HG02798 (cell line): ENCODE results near the gene RIPK4.
"Not testable (repeated sequence)": the region's sequence is repeated elsewhere in the genome, so short reads cannot be mapped to it uniquely, and the experiment has no call there.

Experiments used
- ATAC-seq: cut with Tn5 transposase; IDR thresholded peaks from one replicate; pipeline ENCODE4 v1.9.1; 2021; ENCODE audit warnings: mild to moderate bottlenecking; ENCODE audit not compliant: unreplicated experiment, poor library complexity

RIPK4 gene

GRCh38 chr21:41720250-41720649 lies 46.6 kb downstream of the RIPK4 start:
- ATAC-seq = no peak

- no peak for ATAC-seq
Observed at GRCh38 chr21:41719691-41720090, 47.2 kb downstream of the RIPK4 start.

- ATAC-seq = no peak
Observed at GRCh38 chr21:41717573-41718330, 49.1 kb downstream of the RIPK4 start.

- ATAC-seq = no peak
Observed at GRCh38 chr21:41716751-41717150, 50.1 kb downstream of the RIPK4 start.

GRCh38 chr21:41715649-41716281 lies 51.1 kb downstream of the RIPK4 start:
- ATAC-seq = no peak

GRCh38 chr21:41714299-41714865 lies 52.5 kb downstream of the RIPK4 start:
- ATAC-seq = not testable (repeated sequence)

GRCh38 chr21:41713495-41714281 lies 53.2 kb downstream of the RIPK4 start:
- ATAC-seq = no peak

- ATAC-seq = no peak
Observed at GRCh38 chr21:41712730-41713129, 54.1 kb downstream of the RIPK4 start.

GRCh38 chr21:41712201-41712600 lies 54.7 kb downstream of the RIPK4 start:
- ATAC-seq = no peak

GRCh38 chr21:41711416-41712007 lies 55.3 kb downstream of the RIPK4 start:
- ATAC-seq = no peak

- no peak for ATAC-seq
Observed at GRCh38 chr21:41710823-41711160, 56.1 kb downstream of the RIPK4 start.

- no peak for ATAC-seq
Observed at GRCh38 chr21:41709965-41710822, 56.7 kb downstream of the RIPK4 start.

- ATAC-seq = no peak
Observed at GRCh38 chr21:41709166-41709565, 57.7 kb downstream of the RIPK4 start.

GRCh38 chr21:41707960-41708330 lies 58.9 kb downstream of the RIPK4 start:
- no peak for ATAC-seq

- no peak for ATAC-seq
Observed at GRCh38 chr21:41707231-41707959, 59.5 kb downstream of the RIPK4 start.

GRCh38 chr21:41706678-41707077 lies 60.2 kb downstream of the RIPK4 start:
- ATAC-seq = no peak

GRCh38 chr21:41706263-41706639 lies 60.6 kb downstream of the RIPK4 start:
- no peak for ATAC-seq

- no peak for ATAC-seq
Observed at GRCh38 chr21:41705546-41706262, 61.1 kb downstream of the RIPK4 start.
